Activated CD4-positive, alpha-beta T cell treated with anti-CD3 and anti-CD28 coated beads, Interleukin-2, amount 10 ng/mL, durations not matched to agents 24 days and 14 days (primary cell): ENCODE measurements around the gene PTPRH. TPM values are rescaled to one million over a fixed set of nuclear protein-coding genes. Genes with fewer than 3 reads are reported as not detected.

Source experiments
- DNase-seq: peaks from one replicate; pipeline ENCODE4 v3.0.0; 2022
- H3K27ac Mint-ChIP-seq: one replicate; pipeline ENCODE4 v1.8.0; 2022; ENCODE audit warnings: mild to moderate bottlenecking, mixed read lengths
- H3K27me3 Mint-ChIP-seq: one replicate; pipeline ENCODE4 v1.8.0; 2022; ENCODE audit warnings: mixed read lengths
- H3K36me3 Mint-ChIP-seq: one replicate; pipeline ENCODE4 v1.8.0; 2022; ENCODE audit warnings: low read depth, mild to moderate bottlenecking, mixed read lengths
- H3K4me1 Mint-ChIP-seq: one replicate; pipeline ENCODE4 v1.8.0; 2021; ENCODE audit warnings: mixed read lengths
- H3K4me3 Mint-ChIP-seq: one replicate; pipeline ENCODE4 v1.8.0; 2022; ENCODE audit warnings: mild to moderate bottlenecking, moderate library complexity, mixed read lengths
- H3K9me3 Mint-ChIP-seq: one replicate; pipeline ENCODE4 v1.8.0; 2021; ENCODE audit warnings: mixed read lengths
- intact Hi-C: fragments of 100-400 bp; cut with micrococcal nuclease; formaldehyde crosslinking; loops from one replicate; pipeline ENCODE4 v1.15.1; 2023
- total RNA-seq: library from RNA; stranded (reverse); gene quantifications from 2 replicates; pipeline ENCODE4 v1.2.3, GENCODE V29; 2022

PTPRH gene
- total RNA-seq, 1 donor from 2014 or later = not detected

DNA sequence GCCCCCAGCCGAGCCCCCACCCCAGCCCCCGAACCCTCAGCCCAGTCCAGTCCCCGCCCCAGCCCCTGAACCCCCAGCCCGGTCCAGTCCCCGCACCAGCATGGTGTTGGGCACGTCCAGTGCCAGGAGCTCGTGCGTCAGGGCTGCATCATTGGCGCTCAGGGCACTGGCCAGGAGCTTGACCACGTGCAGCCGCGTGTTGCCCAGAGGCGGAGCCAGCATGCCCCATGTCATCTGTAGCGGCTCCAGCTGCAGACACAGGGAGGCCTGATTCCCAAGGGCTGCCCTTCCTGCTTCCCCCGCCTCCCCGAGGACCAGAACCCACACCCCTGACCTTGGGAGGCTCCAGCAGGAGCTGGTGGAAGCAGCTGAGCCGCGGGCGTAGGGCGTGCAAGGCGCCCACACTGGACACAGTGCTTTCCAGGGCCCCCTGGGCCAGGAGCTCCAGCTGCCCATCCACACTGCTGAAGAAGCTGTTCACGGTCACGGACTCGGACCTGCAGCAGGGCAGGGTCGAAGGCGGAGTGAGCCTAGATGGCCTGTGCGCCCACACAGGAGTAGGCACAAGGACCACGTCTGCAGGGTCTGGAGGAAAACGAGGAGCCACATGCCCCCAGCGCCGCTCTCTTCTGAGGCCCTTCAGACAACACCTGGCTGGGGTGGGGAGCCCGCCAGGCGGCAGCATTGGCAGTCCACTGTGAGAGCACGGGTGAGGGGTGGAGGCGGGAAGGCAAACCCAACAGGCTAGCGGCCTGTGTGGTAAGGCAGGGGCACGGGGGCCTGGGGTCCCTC lies 32.0 kb upstream of the PTPRH start:
- H3K36me3 Mint-ChIP-seq = peaks cover 56% of the 10 kb centered on the region
- H3K27ac Mint-ChIP-seq = no peak overlapping the region
- no peak for DNase-seq
- no peaks in the 10 kb centered on the region for H3K9me3 Mint-ChIP-seq
- peaks cover 2% of the 10 kb centered on the region for H3K4me1 Mint-ChIP-seq
- H3K27me3 Mint-ChIP-seq = no peaks in the 10 kb centered on the region
- intact Hi-C loops = no loop called here
- no peak overlapping the region for H3K4me3 Mint-ChIP-seq

GRCh38 chr19:55240713-55241020 lies 31.4 kb upstream of the PTPRH start:
- Mint-ChIP-seq H3K27me3 (no peaks in the 10 kb centered on the region), H3K4me3 (no peak overlapping the region), H3K4me1 (peaks cover 2% of the 10 kb centered on the region), H3K9me3 (no peaks in the 10 kb centered on the region), H3K27ac (no peak overlapping the region), H3K36me3 (peaks cover 60% of the 10 kb centered on the region)
- DNase-seq = no peak
- intact Hi-C loops = no loop called here

DNA sequence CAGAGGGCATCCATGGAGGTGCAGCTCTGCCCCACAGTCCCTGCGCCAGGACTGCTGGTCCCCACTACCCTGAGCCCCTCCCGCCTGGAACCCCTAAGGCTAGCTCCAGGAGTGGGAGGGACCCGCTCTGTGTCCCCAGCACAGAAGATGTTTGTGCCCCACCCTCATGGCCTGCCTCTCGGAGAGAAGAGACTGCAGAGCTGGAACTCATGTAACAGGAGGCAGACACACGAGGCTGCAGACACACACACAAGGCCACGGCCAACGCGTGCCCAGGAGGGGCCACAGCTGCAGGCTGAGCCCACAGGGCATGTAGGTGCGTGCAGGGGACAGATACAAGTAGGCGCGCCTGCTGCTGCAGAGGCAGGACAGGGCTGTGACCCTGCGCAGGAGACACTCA lies 29.7 kb upstream of the PTPRH start:
- peaks cover 67% of the 10 kb centered on the region for H3K36me3 Mint-ChIP-seq
- H3K9me3 Mint-ChIP-seq = no peaks in the 10 kb centered on the region

GRCh38 chr19:55238030-55238429 lies 28.7 kb upstream of the PTPRH start:
- no peak overlapping the region for H3K27ac Mint-ChIP-seq
- DNase-seq = no peak
- peaks cover 2% of the 10 kb centered on the region for H3K4me1 Mint-ChIP-seq
- H3K36me3 Mint-ChIP-seq = peaks cover 67% of the 10 kb centered on the region
- no peak overlapping the region for H3K4me3 Mint-ChIP-seq
- H3K27me3 Mint-ChIP-seq = no peaks in the 10 kb centered on the region
- no peaks in the 10 kb centered on the region for H3K9me3 Mint-ChIP-seq
- intact Hi-C loops = no loop called here

More for the DNA sequence above, 29.7 kb upstream of the PTPRH start:
- no peak overlapping the region for H3K27ac Mint-ChIP-seq
- H3K4me1 Mint-ChIP-seq = peaks cover 2% of the 10 kb centered on the region
- H3K4me3 Mint-ChIP-seq = no peak overlapping the region
- DNase-seq = no peak
- intact Hi-C loops = no loop called here
- no peaks in the 10 kb centered on the region for H3K27me3 Mint-ChIP-seq

DNA sequence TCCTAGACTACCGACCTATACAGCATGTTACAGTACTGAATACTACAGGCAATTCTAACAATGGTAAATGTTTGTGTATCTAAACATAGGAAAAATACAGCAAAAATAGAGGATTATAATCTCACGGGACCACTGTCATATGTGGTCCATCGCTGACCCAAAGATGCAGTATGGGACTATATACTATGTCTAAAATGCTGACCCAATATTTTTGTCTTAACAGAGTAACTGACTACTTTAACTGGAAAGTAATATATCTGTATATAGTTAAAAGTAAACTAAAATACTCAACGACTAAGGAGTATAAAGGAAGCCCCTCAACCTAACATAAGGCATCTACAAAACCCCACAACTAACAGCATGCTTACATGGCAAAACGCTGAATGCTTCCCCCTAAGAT lies 23.7 kb upstream of the PTPRH start:
- H3K4me1 Mint-ChIP-seq = peaks cover 2% of the 10 kb centered on the region
- no peak for DNase-seq
- H3K27me3 Mint-ChIP-seq = no peaks in the 10 kb centered on the region
- intact Hi-C loops = no loop called here
- no peak overlapping the region for H3K4me3 Mint-ChIP-seq
- no peaks in the 10 kb centered on the region for H3K9me3 Mint-ChIP-seq
- H3K36me3 Mint-ChIP-seq = peaks cover 63% of the 10 kb centered on the region
- H3K27ac Mint-ChIP-seq = no peak overlapping the region

DNA sequence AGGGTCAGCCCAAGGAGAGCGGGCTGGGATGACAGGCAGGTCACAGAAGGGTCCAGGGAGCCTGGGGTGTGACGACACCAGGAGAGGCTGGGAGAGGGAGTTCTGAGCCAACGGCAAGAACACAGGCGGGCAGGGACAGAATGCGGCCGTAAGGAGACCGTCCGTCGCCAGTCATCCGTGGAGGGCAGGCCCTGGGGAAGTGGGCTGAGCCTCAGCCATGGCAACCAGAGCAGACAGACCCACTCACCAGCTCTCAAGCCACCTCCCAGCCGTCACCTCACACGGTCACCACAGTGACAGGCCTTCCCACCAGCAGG lies 22.9 kb upstream of the PTPRH start:
- Mint-ChIP-seq H3K4me3 (no peak overlapping the region), H3K36me3 (peaks cover 61% of the 10 kb centered on the region)

GRCh38 chr19:55231391-55232285 lies 22.3 kb upstream of the PTPRH start:
- DNase-seq = no peak
- intact Hi-C loops = no loop called here
- peaks cover 57% of the 10 kb centered on the region for H3K36me3 Mint-ChIP-seq
- H3K4me3 Mint-ChIP-seq = no peak overlapping the region
- no peaks in the 10 kb centered on the region for H3K9me3 Mint-ChIP-seq
- no peak overlapping the region for H3K27ac Mint-ChIP-seq
- peaks cover under 1% of the 10 kb centered on the region for H3K4me1 Mint-ChIP-seq
- H3K27me3 Mint-ChIP-seq = no peaks in the 10 kb centered on the region

More for the DNA sequence above, 22.9 kb upstream of the PTPRH start:
- Mint-ChIP-seq H3K4me1 (peaks cover 2% of the 10 kb centered on the region), H3K9me3 (no peaks in the 10 kb centered on the region), H3K27me3 (no peaks in the 10 kb centered on the region), H3K27ac (no peak overlapping the region)
- intact Hi-C loops = no loop called here
- DNase-seq = no peak

- Mint-ChIP-seq H3K36me3 (peaks cover 54% of the 10 kb centered on the region), H3K4me3 (no peak overlapping the region), H3K4me1 (no peaks in the 10 kb centered on the region), H3K27me3 (no peaks in the 10 kb centered on the region), H3K27ac (no peak overlapping the region), H3K9me3 (no peaks in the 10 kb centered on the region)
- no peak for DNase-seq
- intact Hi-C loops = no loop called here
Measured at GRCh38 chr19:55230780-55231179, 21.5 kb upstream of the PTPRH start.

DNA sequence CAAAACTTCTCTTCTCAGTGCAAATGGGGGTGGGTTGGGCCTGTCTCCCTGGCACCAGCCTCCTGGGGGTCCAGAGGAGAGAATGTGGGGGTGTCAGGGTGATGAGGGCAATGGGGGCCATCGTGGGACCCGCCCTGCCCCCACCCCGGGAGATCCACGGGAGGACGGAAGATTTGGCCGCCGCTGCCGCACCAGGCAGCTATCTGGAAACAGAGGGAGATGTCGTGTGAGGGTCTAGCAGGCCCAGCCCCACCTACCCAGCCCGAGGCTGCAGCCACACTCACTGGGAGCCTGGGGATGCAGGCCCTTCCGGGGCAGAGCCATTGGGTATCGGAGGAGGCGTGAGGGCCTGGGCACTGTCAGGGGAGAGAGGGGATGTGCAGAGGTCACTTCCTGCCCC lies 21.0 kb upstream of the PTPRH start:
- Mint-ChIP-seq H3K27me3 (no peaks in the 10 kb centered on the region), H3K4me3 (no peak overlapping the region), H3K27ac (no peak overlapping the region), H3K9me3 (no peaks in the 10 kb centered on the region), H3K4me1 (no peaks in the 10 kb centered on the region), H3K36me3 (peaks cover 58% of the 10 kb centered on the region)
- no peak for DNase-seq
- intact Hi-C loops = no loop called here

- Mint-ChIP-seq H3K27me3 (no peaks in the 10 kb centered on the region), H3K27ac (no peak overlapping the region), H3K4me1 (no peaks in the 10 kb centered on the region), H3K36me3 (peaks cover 55% of the 10 kb centered on the region), H3K9me3 (no peaks in the 10 kb centered on the region), H3K4me3 (no peak overlapping the region)
- DNase-seq = no peak
- intact Hi-C loops = no loop called here
Measured at GRCh38 chr19:55229789-55230182, 20.5 kb upstream of the PTPRH start.

DNA sequence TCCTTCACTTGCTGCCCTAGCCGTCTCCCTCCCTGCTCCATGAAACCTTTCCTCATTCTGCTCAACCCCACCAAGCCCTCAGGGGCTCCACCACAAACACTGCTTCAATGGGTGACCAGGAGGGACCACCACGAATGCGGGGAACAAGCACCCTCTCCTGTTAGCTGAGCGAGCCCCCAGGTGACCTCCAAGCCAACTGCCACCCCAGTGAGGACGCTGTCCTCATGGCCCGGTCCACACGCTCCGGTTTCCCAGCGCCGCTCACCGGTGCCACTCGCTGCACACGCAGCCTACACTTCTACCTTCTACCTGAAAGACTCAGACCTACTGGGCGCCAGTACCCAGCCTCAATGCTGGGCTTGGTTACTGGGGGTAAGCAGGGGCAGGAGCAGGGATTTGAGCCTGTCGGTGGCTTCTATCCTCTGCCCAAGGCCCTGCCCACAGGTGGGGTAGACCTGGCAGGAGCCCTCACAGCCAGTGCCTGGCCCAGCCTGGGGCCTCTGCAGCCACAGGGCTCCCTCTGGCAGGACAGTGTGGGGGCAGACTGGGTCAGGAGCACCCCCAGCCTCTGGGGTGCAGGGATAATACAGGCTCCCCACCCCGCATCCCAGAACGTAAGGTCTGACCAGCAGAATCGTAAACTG lies 20.0 kb upstream of the PTPRH start:
- intact Hi-C loops = no loop called here
- Mint-ChIP-seq H3K4me3 (no peak overlapping the region), H3K9me3 (no peaks in the 10 kb centered on the region), H3K27me3 (no peaks in the 10 kb centered on the region), H3K36me3 (peaks cover 50% of the 10 kb centered on the region), H3K27ac (no peak overlapping the region), H3K4me1 (no peaks in the 10 kb centered on the region)
- DNase-seq = no peak

- Mint-ChIP-seq H3K27ac (no peak within 1 kb of the TSS), H3K4me3 (no peak within 1 kb of the TSS), H3K4me1 (no peaks in the 10 kb centered on the region), H3K27me3 (no peaks in the 10 kb centered on the region), H3K36me3 (peaks cover 49% of the 10 kb centered on the region), H3K9me3 (no peaks in the 10 kb centered on the region)
- intact Hi-C loops = no loop called here
- DNase-seq = no peak
Measured at GRCh38 chr19:55228403-55229031, 19.2 kb upstream of the PTPRH start, which contains the start of gene TMEM86B. Gene TMEM86B (minus strand): TSS chr19:55228763. CDS start chr19:55228741, 22 bp downstream.

DNA sequence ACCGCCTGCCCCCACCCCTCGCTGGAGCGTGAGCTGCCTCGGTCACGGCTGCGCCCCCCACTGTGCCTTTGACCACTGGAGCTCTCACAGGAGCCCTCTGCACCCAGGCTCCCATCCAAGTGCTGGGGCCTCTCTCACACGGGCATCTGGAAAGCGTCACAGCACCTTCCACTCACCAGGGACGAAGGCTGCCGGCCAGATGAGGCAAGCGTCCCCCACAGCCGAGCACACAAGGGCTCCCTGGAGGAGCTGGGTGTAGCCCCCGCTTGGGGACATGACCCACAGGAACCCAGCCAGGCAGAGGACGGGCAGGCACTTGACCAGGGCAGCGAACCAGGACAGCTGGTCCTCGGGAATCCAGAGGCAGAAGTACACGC lies 18.7 kb upstream of the PTPRH start:
- Mint-ChIP-seq H3K36me3 (peaks cover 47% of the 10 kb centered on the region), H3K27me3 (no peaks in the 10 kb centered on the region), H3K4me3 (no peak overlapping the region), H3K27ac (no peak overlapping the region), H3K9me3 (no peaks in the 10 kb centered on the region), H3K4me1 (no peaks in the 10 kb centered on the region)
- intact Hi-C loops = no loop called here
- DNase-seq = no peak
